Caco-2 (cell line): ENCODE results near the gene SLCO1B3. TPM values are rescaled to one million over a fixed set of nuclear protein-coding genes. Genes with fewer than 3 reads are reported as not detected.

Source experiments
- BruUV-seq: library from RNA; stranded (reverse); fragments of 400-500 nt; replicated peaks from 2 replicates; lab custom pipeline; 2021; lab: Mats Ljungman, UMichigan
- CTCF ChIA-PET: fragments of 300-600 bp; sonication (Branson Sonifier 250); formaldehyde crosslinking; loops from one replicate; lab custom pipeline; 2022; ENCODE audit warnings: antibody characterized with exemption; lab: Charles Lee
- POLR2A ChIA-PET: fragments of 300-600 bp; sonication (Branson Sonifier 250); formaldehyde crosslinking; loops from one replicate; lab custom pipeline; 2022; ENCODE audit warnings: antibody characterized with exemption; lab: Charles Lee
- DNase-seq, 2 experiments: peaks; one replicate each; pipeline versions ENCODE4 v3.0.0 to v3.0.0-alpha.2; 2020 to 2022
- H3K27me3 ChIP-seq: replicated peaks from 2 replicates; pipeline ENCODE4 v1.6.0; 2011; ENCODE audit warnings: low read length; ENCODE audit not compliant: control insufficient read depth, insufficient read depth
- H3K36me3 ChIP-seq: 2 replicates; pipeline ENCODE4 v1.5.1; 2011; ENCODE audit warnings: low read length; ENCODE audit not compliant: control insufficient read depth, insufficient read depth
- H3K4me1 ChIP-seq: fragments of 250-450 bp; sonication (Bioruptor Pico); 2 replicates; pipeline ENCODE4 v1.5.1; 2020; ENCODE audit warnings: mild to moderate bottlenecking
- H3K4me3 ChIP-seq: 2 replicates; pipeline ENCODE4 v1.5.1; 2011; ENCODE audit warnings: low read depth, mild to moderate bottlenecking, control low read depth, low read length
- H3K9me3 ChIP-seq: fragments of 250-450 bp; sonication (Bioruptor Pico); 2 replicates; pipeline ENCODE4 v1.5.1; 2020; ENCODE audit warnings: mild to moderate bottlenecking, moderate library complexity
- H3K27ac Mint-ChIP-seq: one replicate; pipeline ENCODE4 v1.8.0; 2022; ENCODE audit warnings: mixed read lengths; ENCODE audit not compliant: unreplicated experiment
- H3K27me3 Mint-ChIP-seq: one replicate; pipeline ENCODE4 v1.8.0; 2022; ENCODE audit warnings: mixed read lengths; ENCODE audit not compliant: insufficient read depth, unreplicated experiment
- H3K36me3 Mint-ChIP-seq: one replicate; pipeline ENCODE4 v1.8.0; 2022; ENCODE audit warnings: mild to moderate bottlenecking, mixed read lengths; ENCODE audit not compliant: insufficient read depth, unreplicated experiment
- H3K4me1 Mint-ChIP-seq: one replicate; pipeline ENCODE4 v1.8.0; 2022; ENCODE audit warnings: low read depth, mixed read lengths; ENCODE audit not compliant: unreplicated experiment
- H3K4me3 Mint-ChIP-seq: one replicate; pipeline ENCODE4 v1.8.0; 2022; ENCODE audit warnings: mild to moderate bottlenecking, moderate library complexity, mixed read lengths; ENCODE audit not compliant: unreplicated experiment
- H3K9me3 Mint-ChIP-seq: one replicate; pipeline ENCODE4 v1.8.0; 2022; ENCODE audit warnings: mixed read lengths; ENCODE audit not compliant: unreplicated experiment
- CTCF ChIP-seq, 2 experiments: fragments of 200-600 bp in 1 of 2; IDR thresholded peaks; 1 replicate in 1 of 2; 2 replicates in 1 of 2; pipeline versions ENCODE4 v1.5.1 to v1.8.0; 2011 to 2022; ENCODE audit warnings: antibody characterized with exemption in 1 of 2, control low read depth in 1 of 2, inconsistent platforms in 1 of 2, low read depth in 1 of 2, low read length in 1 of 2, mild to moderate bottlenecking in 1 of 2, moderate library complexity in 1 of 2; ENCODE audit not compliant: insufficient read depth in 1 of 2, severe bottlenecking in 1 of 2, unreplicated experiment in 1 of 2
- intact Hi-C: fragments of 100-400 bp; cut with micrococcal nuclease; formaldehyde crosslinking; loops from one replicate; pipeline ENCODE4 v1.10.0; 2022; ENCODE audit not compliant: unreplicated experiment
- total RNA-seq: library from RNA; stranded (reverse); gene quantifications from 2 replicates; pipeline ENCODE4 v1.2.3, GENCODE V29; 2022

The SLCO1B3 gene
- total RNA-seq, 1 experiment from 2014 or later: 0.20 TPM

DNA sequence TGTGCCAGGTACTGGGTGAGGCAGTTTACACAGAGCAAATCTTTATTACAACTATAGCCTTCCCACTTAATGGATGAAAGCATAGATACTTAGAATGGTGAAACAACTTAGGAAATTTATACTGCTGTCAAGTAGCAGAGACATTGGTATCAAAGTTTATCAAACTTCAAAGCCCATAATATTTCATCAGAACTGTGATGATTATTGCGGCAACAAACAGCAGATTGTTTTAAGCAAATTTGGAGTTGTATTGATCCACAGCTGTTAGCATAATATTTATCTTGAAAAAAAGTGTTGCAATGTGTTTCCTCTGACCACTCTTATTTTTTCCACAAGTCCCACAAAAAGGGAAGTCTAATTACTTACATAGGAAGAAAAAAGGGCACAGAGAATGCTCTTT lies 2.0 kb upstream of the SLCO1B3 start:
- no peak overlapping the region for H3K4me3 Mint-ChIP-seq
- Histone ChIP-seq H3K4me3 (no peak overlapping the region), H3K36me3 (no peaks in the 10 kb centered on the region), H3K4me1 (no peaks in the 10 kb centered on the region), H3K27me3 (no peaks in the 10 kb centered on the region), H3K9me3 (no peaks in the 10 kb centered on the region)
- DNase-seq: no peak
- ChIA-PET POLR2A (no interaction called here), CTCF (no interaction called here)
- intact Hi-C loops: no loop called here
- TF ChIP-seq CTCF (IDR thresholded peaks at IDR 0.05; ENCODE audit: insufficient read depth in 1 of 2, low read depth in 1 of 2, low read length in 1 of 2, severe bottlenecking in 1 of 2, unreplicated experiment in 1 of 2): no peak
- H3K27ac Mint-ChIP-seq: no peak overlapping the region
- no peaks in the 10 kb centered on the region for H3K27me3 Mint-ChIP-seq
- H3K36me3 Mint-ChIP-seq: no peaks in the 10 kb centered on the region
- H3K9me3 Mint-ChIP-seq: no peaks in the 10 kb centered on the region
- no peaks in the 10 kb centered on the region for H3K4me1 Mint-ChIP-seq
- no TSS peak for BruUV-seq

GRCh38 chr12:20815574-20815973 lies 5.1 kb downstream of the SLCO1B3 start:
- no peaks in the 10 kb centered on the region for H3K4me1 Mint-ChIP-seq

GRCh38 chr12:20822415-20822814 lies 11.9 kb downstream of the SLCO1B3 start:
- H3K4me3 Mint-ChIP-seq: no peak overlapping the region
- no peak overlapping the region for H3K27ac Mint-ChIP-seq
- peaks cover 40% of the 10 kb centered on the region for H3K9me3 Mint-ChIP-seq
- no peak for DNase-seq
- no TSS peak for BruUV-seq
- H3K4me3 ChIP-seq: no peak overlapping the region
- no peaks in the 10 kb centered on the region for H3K27me3 Mint-ChIP-seq
- H3K4me1 ChIP-seq: no peaks in the 10 kb centered on the region
- no peaks in the 10 kb centered on the region for H3K36me3 Mint-ChIP-seq
- H3K4me1 Mint-ChIP-seq: no peaks in the 10 kb centered on the region
- no peaks in the 10 kb centered on the region for H3K9me3 ChIP-seq
- TF ChIP-seq CTCF (IDR thresholded peaks at IDR 0.05; ENCODE audit: insufficient read depth in 1 of 2, low read depth in 1 of 2, low read length in 1 of 2, severe bottlenecking in 1 of 2, unreplicated experiment in 1 of 2): no peak
- no peaks in the 10 kb centered on the region for H3K36me3 ChIP-seq
- CTCF ChIA-PET: no interaction called here
- intact Hi-C loops: no loop called here
- no peaks in the 10 kb centered on the region for H3K27me3 ChIP-seq
- POLR2A ChIA-PET: no interaction called here

More at GRCh38 chr12:20815574-20815973, 5.1 kb downstream of the SLCO1B3 start:
- intact Hi-C loops: no loop called here
- no peak overlapping the region for H3K27ac Mint-ChIP-seq
- ChIA-PET CTCF (no interaction called here), POLR2A (no interaction called here)
- H3K4me3 ChIP-seq: no peak overlapping the region
- DNase-seq: no peak
- H3K27me3 ChIP-seq: no peaks in the 10 kb centered on the region
- TF ChIP-seq CTCF (IDR thresholded peaks at IDR 0.05; ENCODE audit: insufficient read depth in 1 of 2, low read depth in 1 of 2, low read length in 1 of 2, severe bottlenecking in 1 of 2, unreplicated experiment in 1 of 2): no peak
- H3K27me3 Mint-ChIP-seq: no peaks in the 10 kb centered on the region
- H3K9me3 Mint-ChIP-seq: peaks cover 26% of the 10 kb centered on the region
- no peaks in the 10 kb centered on the region for H3K4me1 ChIP-seq
- H3K9me3 ChIP-seq: no peaks in the 10 kb centered on the region
- no TSS peak for BruUV-seq
- H3K4me3 Mint-ChIP-seq: no peak overlapping the region
- no peaks in the 10 kb centered on the region for H3K36me3 ChIP-seq
- H3K36me3 Mint-ChIP-seq: no peaks in the 10 kb centered on the region
